HepG2 (cell line): ENCODE results near the gene MRPL34. TPM values are rescaled to one million over a fixed set of nuclear protein-coding genes. Genes with fewer than 3 reads are reported as not detected.

ENCODE experiments used
- ARID2 ChIP-seq: sonication (generic); formaldehyde crosslinking; IDR thresholded peaks from 2 replicates; pipeline ENCODE4 v1.8.1; 2022; ENCODE audit warnings: mild to moderate bottlenecking, missing genetic modification reagents, borderline replicate concordance
- BATF2 ChIP-seq: sonication (generic); formaldehyde crosslinking; IDR thresholded peaks from 2 replicates; pipeline ENCODE4 v1.8.0; 2022; ENCODE audit warnings: mild to moderate bottlenecking, missing genetic modification reagents, moderate library complexity
- DDIT3 ChIP-seq: sonication (generic); formaldehyde crosslinking; IDR thresholded peaks from 2 replicates; pipeline ENCODE4 v1.4.0; 2020; ENCODE audit warnings: mild to moderate bottlenecking, missing genetic modification reagents
- GLI4 ChIP-seq: sonication (generic); formaldehyde crosslinking; IDR thresholded peaks from 2 replicates; pipeline ENCODE4 v1.5.1; 2020; ENCODE audit warnings: missing genetic modification reagents, mild to moderate bottlenecking, moderate library complexity, borderline replicate concordance
- MAFG ChIP-seq: sonication (generic); formaldehyde crosslinking; IDR thresholded peaks from 2 replicates; pipeline ENCODE4 v1.5.1; 2020; ENCODE audit warnings: mild to moderate bottlenecking, missing genetic modification reagents
- NFRKB ChIP-seq: fragments of 450-650 bp; IDR thresholded peaks from 2 replicates; pipeline ENCODE4 v1.6.1; 2017
- RCOR2 ChIP-seq: IDR thresholded peaks from 2 replicates; pipeline ENCODE4 v1.6.1; 2016; ENCODE audit warnings: missing biosample characterization, missing genetic modification reagents
- TBX2 ChIP-seq: sonication (generic); formaldehyde crosslinking; IDR thresholded peaks from 2 replicates; pipeline ENCODE4 v1.5.0; 2020; ENCODE audit warnings: missing genetic modification reagents, mild to moderate bottlenecking, borderline replicate concordance
- U2AF2 ChIP-seq: fragments of 200-400 bp; formaldehyde crosslinking; IDR thresholded peaks from 2 replicates; pipeline ENCODE4 v1.6.1; 2017; ENCODE audit warnings: low read depth, mild to moderate bottlenecking, low read length
- ZHX2 ChIP-seq, 2 experiments: sonication (generic) in 1 of 2; formaldehyde crosslinking in 1 of 2; IDR thresholded peaks; 2 replicates each; pipeline versions ENCODE4 v1.6.1 to v1.9.0; 2014 to 2022; ENCODE audit warnings: antibody characterized with exemption in 1 of 2, borderline replicate concordance in 1 of 2, inconsistent platforms in 1 of 2, low read depth in 1 of 2, missing genetic modification reagents in 1 of 2
- ZIK1 ChIP-seq: sonication (generic); formaldehyde crosslinking; IDR thresholded peaks from 2 replicates; pipeline ENCODE4 v1.5.0; 2020; ENCODE audit warnings: mild to moderate bottlenecking, low read depth, missing genetic modification reagents, borderline replicate concordance
- ZNF589 ChIP-seq: sonication (generic); formaldehyde crosslinking; conservative IDR thresholded peaks from 2 replicates; pipeline ENCODE4 v1.8.0; 2022; ENCODE audit warnings: mild to moderate bottlenecking, moderate library complexity, missing genetic modification reagents
- ZNF597 ChIP-seq: sonication (generic); formaldehyde crosslinking; IDR thresholded peaks from 2 replicates; pipeline ENCODE4 v1.5.0; 2020; ENCODE audit warnings: missing genetic modification reagents
- ZNF687 ChIP-seq: sonication (generic); formaldehyde crosslinking; IDR thresholded peaks from 2 replicates; pipeline ENCODE4 v1.5.1; 2020; ENCODE audit warnings: mild to moderate bottlenecking, missing genetic modification reagents, moderate library complexity
- ZNF7 ChIP-seq: IDR thresholded peaks from 2 replicates; pipeline ENCODE4 v1.6.1; 2016; ENCODE audit warnings: missing biosample characterization, missing genetic modification reagents
- polyA plus RNA-seq, 8 experiments: library from polyadenylated mRNA; depleted of rRNA in 3 of 8; stranded (reverse) in 7 of 8; unstranded in 1 of 8; fragments of >200 nt; fragmentation: Illumina TruSeq in 4 of 8; extraction: Trizol in 4 of 8; gene quantifications; 2 replicates each; pipeline versions ENCODE4 v1.2.1 to v1.2.3, GENCODE V29; 2011 to 2016; ENCODE audit warnings: low read depth in 4 of 8, missing spikeins in 1 of 8, mixed read lengths in 1 of 8; ENCODE audit not compliant: insufficient read depth in 1 of 8
- total RNA-seq, 5 experiments: library from RNA; depleted of rRNA; stranded (reverse); fragments of >200 nt; fragmentation: Illumina TruSeq; extraction: Trizol; gene quantifications; 2 replicates each; pipeline ENCODE4 v1.2.3, GENCODE V29; 2016; ENCODE audit warnings: low read depth in 1 of 5

Gene MRPL34
- total and polyA plus RNA-seq, 2 of the 13 experiments (the other 11 are each of a cell fraction or from before 2014, with no cell fraction given), result 74.0 to 77.3 TPM

- TF ChIP-seq DDIT3 (CRISPR knock-in tag), result no peak
- TF ChIP-seq BATF2 (CRISPR knock-in tag), result no peak
- TF ChIP-seq ZHX2 (IDR thresholded peaks at IDR 0.05; ENCODE audit: low read depth), result 0 out of 2 replicates have a peak, but pooled peaks have one; percentile 40
- TF ChIP-seq ZHX2 (CRISPR knock-in tag; IDR thresholded peaks at IDR 0.05; ENCODE audit: borderline replicate concordance), result no peak
- no peak for TF ChIP-seq NFRKB
- TF ChIP-seq MAFG (CRISPR knock-in tag), result no peak
- no peak for TF ChIP-seq ZNF7 (CRISPR knock-in tag)
- TF ChIP-seq ARID2 (CRISPR knock-in tag), result no peak
- peak; percentile 90 for TF ChIP-seq ZNF687
- TF ChIP-seq TBX2 (CRISPR knock-in tag), result peak; percentile 67; the same call in 1 of the 2 replicates
- no peak for TF ChIP-seq ZNF597 (CRISPR knock-in tag)
- TF ChIP-seq ZNF589, result no peak
- TF ChIP-seq RCOR2, result no peak
- TF ChIP-seq U2AF2, result no peak
- TF ChIP-seq GLI4 (CRISPR knock-in tag), result peak; percentile 83; the same call in 1 of the 2 replicates
- peak; percentile 60; the same call in 1 of the 2 replicates for TF ChIP-seq ZIK1
Observed at GRCh38 chr19:17334414-17335409, 29.0 kb downstream of the MRPL34 start, which contains the start of gene ANO8 (continued).
